ENCODE data around the gene HECA. TPM values are rescaled to one million over a fixed set of nuclear protein-coding genes. Genes with fewer than 3 reads are reported as not detected.

The HECA gene
- total RNA-seq, 1 donor from 2014 or later = 10.9 TPM

DNA sequence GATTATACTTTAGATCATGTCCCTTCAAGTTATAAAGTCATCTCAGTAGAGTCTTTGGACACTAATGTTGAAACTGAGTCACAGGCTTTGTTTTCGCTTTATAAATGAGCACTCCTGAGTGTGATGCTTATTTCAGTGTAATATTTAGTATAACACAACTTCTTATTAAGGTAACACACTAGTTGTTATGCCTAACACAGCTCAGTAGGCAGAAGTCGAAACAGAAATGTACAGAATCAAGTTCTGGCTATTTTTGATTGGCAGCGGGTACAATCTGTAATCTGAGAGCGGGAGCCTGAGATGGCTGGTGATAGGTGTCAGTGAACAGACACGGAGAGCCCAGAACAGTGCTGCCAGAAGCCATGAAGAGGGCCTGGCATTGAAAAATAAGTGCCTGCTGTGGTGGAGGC lies 11.4 kb downstream of the HECA start:
- H3K9me3 Mint-ChIP-seq (ENCODE audit: low read depth) = no peaks in the 10 kb centered on the region
- no peak overlapping the region for H3K4me3 Mint-ChIP-seq (ENCODE audit: low read depth)
- no peaks in the 10 kb centered on the region for H3K27me3 Mint-ChIP-seq
- TF ChIP-seq, protein P1, sequence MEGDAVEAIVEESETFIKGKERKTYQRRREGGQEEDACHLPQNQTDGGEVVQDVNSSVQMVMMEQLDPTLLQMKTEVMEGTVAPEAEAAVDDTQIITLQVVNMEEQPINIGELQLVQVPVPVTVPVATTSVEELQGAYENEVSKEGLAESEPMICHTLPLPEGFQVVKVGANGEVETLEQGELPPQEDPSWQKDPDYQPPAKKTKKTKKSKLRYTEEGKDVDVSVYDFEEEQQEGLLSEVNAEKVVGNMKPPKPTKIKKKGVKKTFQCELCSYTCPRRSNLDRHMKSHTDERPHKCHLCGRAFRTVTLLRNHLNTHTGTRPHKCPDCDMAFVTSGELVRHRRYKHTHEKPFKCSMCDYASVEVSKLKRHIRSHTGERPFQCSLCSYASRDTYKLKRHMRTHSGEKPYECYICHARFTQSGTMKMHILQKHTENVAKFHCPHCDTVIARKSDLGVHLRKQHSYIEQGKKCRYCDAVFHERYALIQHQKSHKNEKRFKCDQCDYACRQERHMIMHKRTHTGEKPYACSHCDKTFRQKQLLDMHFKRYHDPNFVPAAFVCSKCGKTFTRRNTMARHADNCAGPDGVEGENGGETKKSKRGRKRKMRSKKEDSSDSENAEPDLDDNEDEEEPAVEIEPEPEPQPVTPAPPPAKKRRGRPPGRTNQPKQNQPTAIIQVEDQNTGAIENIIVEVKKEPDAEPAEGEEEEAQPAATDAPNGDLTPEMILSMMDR (IDR thresholded peaks at IDR 0.05; ENCODE audit: unreplicated experiment) = no peak
- H3K27ac Mint-ChIP-seq = no peak overlapping the region
- H3K4me1 Mint-ChIP-seq (ENCODE audit: low read depth) = peaks cover 15% of the 10 kb centered on the region
- DNase-seq (ENCODE audit: low spot score, unreplicated experiment) = no peak
- H3K36me3 Mint-ChIP-seq (ENCODE audit: insufficient read depth) = no peaks in the 10 kb centered on the region

DNA sequence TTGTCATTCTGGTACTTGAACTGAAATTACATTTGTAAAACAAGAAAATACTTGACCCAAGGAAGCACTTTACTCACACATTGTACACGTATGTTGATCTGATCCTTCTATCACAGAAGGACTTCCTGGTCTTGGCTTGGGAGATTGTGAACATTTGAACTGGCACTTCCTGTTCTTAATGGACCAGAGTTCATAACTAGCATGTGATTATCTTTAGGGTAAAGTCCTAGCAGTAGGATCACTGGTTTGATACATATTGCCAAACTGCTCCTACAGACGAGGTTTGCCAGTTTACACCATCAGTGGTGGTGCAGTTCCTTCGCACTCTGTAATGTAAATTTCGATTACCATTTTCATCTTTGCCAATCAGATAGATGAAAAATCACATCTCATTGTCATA lies 12.7 kb downstream of the HECA start:
- Mint-ChIP-seq H3K9me3 (ENCODE audit: low read depth) (no peaks in the 10 kb centered on the region), H3K27ac (no peak overlapping the region), H3K27me3 (no peaks in the 10 kb centered on the region), H3K36me3 (ENCODE audit: insufficient read depth) (no peaks in the 10 kb centered on the region), H3K4me1 (ENCODE audit: low read depth) (peaks cover 20% of the 10 kb centered on the region), H3K4me3 (ENCODE audit: low read depth) (no peak overlapping the region)
- no peak for DNase-seq (ENCODE audit: low spot score, unreplicated experiment)
- TF ChIP-seq, protein P1 (IDR thresholded peaks at IDR 0.05; ENCODE audit: unreplicated experiment) = no peak

DNA sequence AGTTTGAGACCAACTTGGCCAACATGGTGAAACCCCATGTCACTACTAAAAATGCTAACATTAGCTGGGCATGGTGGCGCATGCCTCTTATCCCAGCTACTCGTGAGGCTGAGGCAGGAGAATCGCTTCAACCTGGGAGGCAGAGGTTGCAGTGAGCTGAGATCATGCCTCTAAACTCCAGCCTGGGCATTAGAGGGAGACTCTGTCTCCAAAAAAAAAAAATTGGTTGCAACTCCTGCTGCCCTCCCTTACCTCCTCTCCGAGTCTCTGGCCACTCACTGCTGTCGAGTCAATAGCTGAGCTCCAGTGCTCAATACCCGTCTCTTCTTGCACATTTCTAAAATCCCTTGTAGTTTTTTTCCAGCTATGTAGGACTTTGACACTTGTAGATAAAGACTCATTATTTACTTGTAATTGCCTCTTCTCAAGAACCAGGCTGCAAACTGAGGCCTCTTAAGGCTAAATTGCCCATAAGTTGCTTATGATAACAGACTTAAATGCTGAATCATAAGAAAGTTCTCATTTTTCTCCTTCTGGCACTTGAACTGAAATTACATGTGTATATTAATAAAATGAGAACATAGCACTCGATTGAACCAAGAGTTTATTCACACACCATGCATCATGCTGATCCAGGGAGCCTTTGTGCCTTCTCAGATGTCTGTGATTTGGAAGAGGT lies 13.8 kb downstream of the HECA start:
- H3K4me1 Mint-ChIP-seq (ENCODE audit: low read depth) = peaks cover 20% of the 10 kb centered on the region

DNA sequence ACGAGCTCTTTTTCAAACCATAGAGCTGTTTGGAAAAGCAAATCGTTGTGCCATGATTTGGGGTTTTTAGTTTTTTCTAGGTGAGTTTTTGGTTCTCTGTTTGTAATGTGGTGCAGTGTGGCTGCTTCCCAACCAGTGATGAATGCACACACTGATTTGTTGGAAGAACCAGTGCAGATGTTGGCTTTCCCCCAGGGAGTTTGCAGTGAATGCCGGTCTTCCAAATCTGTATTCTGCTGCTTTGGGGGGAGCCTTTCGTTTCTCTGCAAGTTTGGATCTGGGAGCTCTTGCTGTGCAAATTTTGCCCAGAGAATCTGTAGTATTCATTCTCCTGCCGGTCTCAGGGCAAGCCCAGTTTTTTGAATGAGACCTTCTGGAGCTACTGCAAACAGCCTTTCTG lies 14.5 kb downstream of the HECA start:
- Mint-ChIP-seq H3K36me3 (ENCODE audit: insufficient read depth) (no peaks in the 10 kb centered on the region), H3K27ac (no peak overlapping the region), H3K9me3 (ENCODE audit: low read depth) (no peaks in the 10 kb centered on the region), H3K4me3 (ENCODE audit: low read depth) (no peak overlapping the region), H3K4me1 (ENCODE audit: low read depth) (peaks cover 20% of the 10 kb centered on the region), H3K27me3 (no peaks in the 10 kb centered on the region)
- no peak for DNase-seq (ENCODE audit: low spot score, unreplicated experiment)
- TF ChIP-seq, protein P1 (IDR thresholded peaks at IDR 0.05; ENCODE audit: unreplicated experiment) = no peak

More for the DNA sequence above, 13.8 kb downstream of the HECA start:
- Mint-ChIP-seq H3K4me3 (ENCODE audit: low read depth) (no peak overlapping the region), H3K9me3 (ENCODE audit: low read depth) (no peaks in the 10 kb centered on the region), H3K27ac (no peak overlapping the region), H3K27me3 (no peaks in the 10 kb centered on the region), H3K36me3 (ENCODE audit: insufficient read depth) (no peaks in the 10 kb centered on the region)
- TF ChIP-seq, protein P1 (IDR thresholded peaks at IDR 0.05; ENCODE audit: unreplicated experiment) = no peak
- no peak for DNase-seq (ENCODE audit: low spot score, unreplicated experiment)

DNA sequence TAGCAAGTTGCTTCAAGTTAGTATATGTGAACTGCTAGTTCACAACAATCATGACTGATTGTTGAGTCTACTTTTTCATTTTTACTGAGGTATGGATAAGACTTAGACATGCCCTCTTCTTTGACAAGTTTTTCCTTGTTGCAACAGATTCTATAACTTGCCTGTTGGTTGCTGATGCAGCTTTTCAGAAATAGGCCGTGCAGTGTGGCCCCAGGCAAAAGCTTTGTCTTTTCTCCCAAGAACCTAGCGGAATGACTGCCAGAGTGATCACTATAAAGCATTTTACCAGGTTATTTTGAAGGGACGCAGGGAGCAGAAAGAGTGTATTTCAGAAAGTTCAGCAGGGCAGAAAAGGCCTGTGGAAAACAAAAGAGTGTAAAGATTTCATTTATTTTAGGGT lies 16.0 kb downstream of the HECA start:
- H3K27me3 Mint-ChIP-seq = no peaks in the 10 kb centered on the region
- TF ChIP-seq, protein P1 (IDR thresholded peaks at IDR 0.05; ENCODE audit: unreplicated experiment) = no peak
- no peak overlapping the region for H3K27ac Mint-ChIP-seq
- no peak overlapping the region for H3K4me3 Mint-ChIP-seq (ENCODE audit: low read depth)
- H3K9me3 Mint-ChIP-seq (ENCODE audit: low read depth) = no peaks in the 10 kb centered on the region
- H3K4me1 Mint-ChIP-seq (ENCODE audit: low read depth) = peaks cover 20% of the 10 kb centered on the region
- no peak for DNase-seq (ENCODE audit: low spot score, unreplicated experiment)
- H3K36me3 Mint-ChIP-seq (ENCODE audit: insufficient read depth) = no peaks in the 10 kb centered on the region

Data from progenitor cell of endocrine pancreas (in vitro differentiated cells).